ENCODE results near the gene CRMP1. TPM values are rescaled to one million over a fixed set of nuclear protein-coding genes. Genes with fewer than 3 reads are reported as not detected.

Gene CRMP1
- total and polyA plus RNA-seq, 2 of the 8 experiments (the other 6 are each of a cell fraction or from before 2014, with no cell fraction given): 120 to 131 TPM

- H3K79me1 ChIP-seq (ENCODE audit: low read depth, low read length): no peaks in the 10 kb centered on the region
- ChIA-PET POLR2A (ENCODE audit: partially characterized antibody) (interaction anchor here (1.3 to 1.6 kb wide), 2 partner anchors 16 to 37 kb away, joined by 3 to 6 read pairs; no protein-coding TSS in a partner anchor), CTCF (ENCODE audit: partially characterized antibody) (interaction anchor here (0.6 to 1.3 kb wide), 4 partner anchors 16 to 402 kb away, joined by 3 to 5 read pairs (median 4); no protein-coding TSS in a partner anchor)
- H3K18ac ChIP-seq (ENCODE audit: extremely low read depth, low read length): no peak overlapping the region
- H2AFZ ChIP-seq (ENCODE audit: low read length): no peak overlapping the region
- no peak overlapping the region for H2AK5ac ChIP-seq (ENCODE audit: low read depth, low read length)
- no peak overlapping the region for H2BK15ac ChIP-seq (ENCODE audit: low read length)
- no peak overlapping the region for H3K23ac ChIP-seq (ENCODE audit: insufficient read length)
- no peak overlapping the region for H3K9ac ChIP-seq (replicated peaks in 1 of 4; ENCODE audit: extremely low read depth in 1 of 4, low read depth in 3 of 4, low read length in 3 of 4)
- peak overlapping the region; percentile 25 for H3K56ac ChIP-seq (replicated peaks; ENCODE audit: insufficient read length, low read depth, low read length)
- H3K36me3 ChIP-seq (ENCODE audit: control insufficient read depth in 2 of 4, insufficient read depth in 4 of 4, low read length in 3 of 4): no peaks in the 10 kb centered on the region
- H3K9me3 ChIP-seq (ENCODE audit: insufficient read depth in 2 of 2, low read depth in 1 of 2, low read length in 1 of 2): no peaks in the 10 kb centered on the region
- no peak overlapping the region for H2BK5ac ChIP-seq (ENCODE audit: low read depth, low read length)
- no peak overlapping the region for H3K4me3 ChIP-seq (ENCODE audit: extremely low read depth in 1 of 4, insufficient read depth in 2 of 4, low read depth in 3 of 4, low read length in 4 of 4)
- FAIRE-seq (no peak), DNase-seq (ENCODE audit: low read depth in 1 of 2, low spot score in 2 of 2) (no peak)
- no peak overlapping the region for H3K4ac ChIP-seq (replicated peaks; ENCODE audit: insufficient read length, low read depth, low read length)
- H2BK20ac ChIP-seq (ENCODE audit: low read length): no peak overlapping the region
- no peak overlapping the region for H3K27ac ChIP-seq (ENCODE audit: low read depth, low read length)
- peaks cover 2% of the 10 kb centered on the region; the same call in 1 of the 2 replicates for H3K23me2 ChIP-seq (ENCODE audit: low read depth, low read length)
- H3K27me3 ChIP-seq (replicated peaks in 1 of 4; ENCODE audit: control insufficient read depth in 3 of 4, extremely low read depth in 1 of 4, insufficient read depth in 3 of 4, low read length in 3 of 4): peaks cover 0 to 2% (median under 1%) of the 10 kb centered on the region in 4 experiments; a peak in 2 of 7 replicates
- H3K79me2 ChIP-seq (ENCODE audit: control insufficient read depth in 1 of 2, insufficient read depth in 2 of 2, low read length in 2 of 2): no peaks in the 10 kb centered on the region
- no peak overlapping the region for H2BK120ac ChIP-seq (replicated peaks; ENCODE audit: low read depth, low read length)
- 0 out of 2 replicates have a peak overlapping the region, but pooled peaks have one; percentile 43 for H2BK12ac ChIP-seq (ENCODE audit: low read depth, low read length)
- H4K91ac ChIP-seq (replicated peaks; ENCODE audit: insufficient read length, low read length): no peak overlapping the region
- no peak overlapping the region for H3K4me2 ChIP-seq (ENCODE audit: insufficient read depth in 1 of 2, low read depth in 2 of 2, low read length in 2 of 2)
- no peak overlapping the region for H4K8ac ChIP-seq (ENCODE audit: extremely low read depth, insufficient read depth, low read length)
- no peaks in the 10 kb centered on the region for H4K20me1 ChIP-seq (replicated peaks in 1 of 2; ENCODE audit: control insufficient read depth in 1 of 2, insufficient read depth in 2 of 2, low read length in 2 of 2)
- no peak overlapping the region for H3K14ac ChIP-seq (ENCODE audit: insufficient read length)
- peaks cover 0 to 10% (median 3%) of the 10 kb centered on the region in 4 experiments; a peak in 5 of 7 replicates for H3K4me1 ChIP-seq (replicated peaks in 1 of 4; ENCODE audit: control insufficient read depth in 3 of 4, insufficient read depth in 4 of 4, low read length in 3 of 4)
- H4K5ac ChIP-seq (ENCODE audit: insufficient read length, low read depth, low read length): no peak overlapping the region
- WGBS, 2 experiments (ENCODE audit: extremely low coverage in 1 of 2, insufficient coverage in 1 of 2, insufficient read length in 1 of 2, insufficient replicate concordance in 2 of 2, low coverage in 1 of 2, low lambda C conversion rate in 2 of 2, missing lambda C conversion rate in 1 of 2): 88% methylated on average over 8 of the region's 8 CpGs; no CpG with 5 or more reads in 1 of the 2 experiments
- TF ChIP-seq KDM5A (IDR thresholded peaks at IDR 0.05; ENCODE audit: low read length): no peak
- no peak for TF ChIP-seq CBX5 (IDR thresholded peaks at IDR 0.05; ENCODE audit: low read depth, low read length)
- TF ChIP-seq TBP (IDR thresholded peaks at IDR 0.05; ENCODE audit: low read depth, low read length): no peak
- TF ChIP-seq MAX (IDR thresholded peaks at IDR 0.05): no peak
- no peak for TF ChIP-seq KDM4A (IDR thresholded peaks at IDR 0.05; ENCODE audit: low read depth, low read length, severe bottlenecking)
- TF ChIP-seq NRF1 (IDR thresholded peaks at IDR 0.05; ENCODE audit: low read depth, low read length): no peak
- no peak for TF ChIP-seq BACH1 (IDR thresholded peaks at IDR 0.05; ENCODE audit: low read length)
- no peak for TF ChIP-seq SIN3A (conservative IDR thresholded peaks at IDR 0.05 in 1 of 2, IDR thresholded peaks at IDR 0.05 in 1 of 2; ENCODE audit: low read depth in 1 of 2, low read length in 2 of 2)
- TF ChIP-seq FOSL1 (IDR thresholded peaks at IDR 0.05; ENCODE audit: insufficient read depth, low read depth, low read length): no peak
- TF ChIP-seq GTF2F1 (IDR thresholded peaks at IDR 0.05; ENCODE audit: borderline replicate concordance, low read depth, low read length): no peak
- TF ChIP-seq CTCF (IDR thresholded peaks at IDR 0.05; ENCODE audit: control extremely low read depth in 1 of 3, insufficient read depth in 1 of 3, low read depth in 1 of 3, low read length in 3 of 3): no peak
Observed at GRCh38 chr4:5928274-5928673, 35.4 kb upstream of the CRMP1 start.

All from H1 (cell line).